COLO668 (cell line): ENCODE results near the gene SEC61B.

Source experiments
- DNase-seq: peaks from one replicate; lab custom pipeline; 2025; ENCODE audit not compliant: unreplicated experiment; lab: John Stamatoyannopoulos, UW

SEC61B gene

GRCh38 chr9:99221621-99222415 is at the start of gene SEC61B, which contains the start of gene ALG2:
SEC61B (plus strand) TSS chr9:99222282; CDS start chr9:99222364, 82 bp downstream.
ALG2 (minus strand) TSS chr9:99221942; CDS start chr9:99221894, 48 bp downstream.
- peak; percentile 94 for DNase-seq

- DNase-seq, result peak; percentile 32
Measured at GRCh38 chr9:99173570-99174504, 48.2 kb upstream of the SEC61B start.

GRCh38 chr9:99176527-99177013 is 45.5 kb upstream of the SEC61B start:
- no peak for DNase-seq

GRCh38 chr9:99177576-99178366 is 44.3 kb upstream of the SEC61B start:
- no peak for DNase-seq

- DNase-seq, result no peak
Measured at GRCh38 chr9:99178912-99179872, 42.9 kb upstream of the SEC61B start.

GRCh38 chr9:99180199-99180598 is 41.9 kb upstream of the SEC61B start:
- DNase-seq, result no peak

- no peak for DNase-seq
Measured at GRCh38 chr9:99180662-99181061, 41.4 kb upstream of the SEC61B start.

- no peak for DNase-seq
Measured at GRCh38 chr9:99181206-99181605, 40.9 kb upstream of the SEC61B start.

GRCh38 chr9:99181621-99182020 is 40.5 kb upstream of the SEC61B start:
- DNase-seq, result no peak

- DNase-seq, result no peak
Measured at GRCh38 chr9:99182356-99182755, 39.7 kb upstream of the SEC61B start.

GRCh38 chr9:99183616-99184015 is 38.5 kb upstream of the SEC61B start:
- no peak for DNase-seq

- DNase-seq, result no peak
Measured at GRCh38 chr9:99184110-99184474, 38.0 kb upstream of the SEC61B start.

- peak; percentile 80 for DNase-seq
Measured at GRCh38 chr9:99184475-99185347, 37.4 kb upstream of the SEC61B start.

GRCh38 chr9:99185348-99185632 is 36.8 kb upstream of the SEC61B start:
- DNase-seq, result no peak

GRCh38 chr9:99185934-99186333 is 36.1 kb upstream of the SEC61B start:
- no peak for DNase-seq

GRCh38 chr9:99187311-99187710 is 34.8 kb upstream of the SEC61B start:
- DNase-seq, result no peak

- DNase-seq, result no peak
Measured at GRCh38 chr9:99189186-99189585, 32.9 kb upstream of the SEC61B start.

- DNase-seq, result no peak
Measured at GRCh38 chr9:99189887-99190596, 32.0 kb upstream of the SEC61B start.
